ENCODE measurements around the gene ELMO2.

The ELMO2 gene

GRCh38 chr20:46353500-46354206 lies 52.8 kb downstream of the ELMO2 start:
- no peak for DNase-seq (ENCODE audit: low read depth in 2 of 3, low spot score in 2 of 3)

GRCh38 chr20:46352370-46352938 lies 54.0 kb downstream of the ELMO2 start:
- DNase-seq (ENCODE audit: low read depth in 2 of 3, low spot score in 2 of 3) = no peak

GRCh38 chr20:46351357-46352058 lies 54.9 kb downstream of the ELMO2 start:
- DNase-seq (ENCODE audit: low read depth in 2 of 3, low spot score in 2 of 3) = no peak

GRCh38 chr20:46350986-46351267 lies 55.5 kb downstream of the ELMO2 start:
- DNase-seq (ENCODE audit: low read depth in 2 of 3, low spot score in 2 of 3) = no peak

GRCh38 chr20:46350201-46350985 lies 56.0 kb downstream of the ELMO2 start:
- DNase-seq (ENCODE audit: low read depth in 2 of 3, low spot score in 2 of 3) = no peak

- DNase-seq (ENCODE audit: low read depth in 2 of 3, low spot score in 2 of 3) = no peak
These were observed 56.7 kb downstream of the ELMO2 start for GRCh38 chr20:46349742-46350056.

- no peak for DNase-seq (ENCODE audit: low read depth in 2 of 3, low spot score in 2 of 3)
These were observed 57.2 kb downstream of the ELMO2 start for GRCh38 chr20:46349035-46349741.

- no peak for DNase-seq (ENCODE audit: low read depth in 2 of 3, low spot score in 2 of 3)
These were observed 58.3 kb downstream of the ELMO2 start for GRCh38 chr20:46347841-46348803.

GRCh38 chr20:46346770-46347169 lies 59.6 kb downstream of the ELMO2 start:
- no peak for DNase-seq (ENCODE audit: low read depth in 2 of 3, low spot score in 2 of 3)

- no peak for DNase-seq (ENCODE audit: low read depth in 2 of 3, low spot score in 2 of 3)
These were observed 61.8 kb downstream of the ELMO2 start for GRCh38 chr20:46344488-46345162.

- DNase-seq (ENCODE audit: low read depth in 2 of 3, low spot score in 2 of 3) = no peak
These were observed 62.4 kb downstream of the ELMO2 start for GRCh38 chr20:46343975-46344357.

- no peak for DNase-seq (ENCODE audit: low read depth in 2 of 3, low spot score in 2 of 3)
These were observed 63.0 kb downstream of the ELMO2 start for GRCh38 chr20:46343348-46343974.

GRCh38 chr20:46342451-46343347 lies 63.7 kb downstream of the ELMO2 start:
- DNase-seq (ENCODE audit: low read depth in 2 of 3, low spot score in 2 of 3) = no peak

GRCh38 chr20:46342010-46342378 lies 64.4 kb downstream of the ELMO2 start:
- no peak for DNase-seq (ENCODE audit: low read depth in 2 of 3, low spot score in 2 of 3)

GRCh38 chr20:46341074-46342009 lies 65.1 kb downstream of the ELMO2 start:
- no peak for DNase-seq (ENCODE audit: low read depth in 2 of 3, low spot score in 2 of 3)

- DNase-seq (ENCODE audit: low read depth in 2 of 3, low spot score in 2 of 3) = no peak
These were observed 67.4 kb downstream of the ELMO2 start for GRCh38 chr20:46339037-46339436.

GRCh38 chr20:46336735-46337134 lies 69.7 kb downstream of the ELMO2 start:
- DNase-seq (ENCODE audit: low read depth in 2 of 3, low spot score in 2 of 3) = no peak

All from activated CD8-positive, alpha-beta memory T cell treated with anti-CD3 and anti-CD28 coated beads for 48 hours (primary cell).